G401.6 (cell line): Measurements from ENCODE around the gene UBE2J2.

Source experiments
- FAIRE-seq: peaks from 2 replicates; lab custom pipeline; 2012; peaks lifted over from hg19 to GRCh38; lab: Jason Lieb, UNC

Gene UBE2J2

DNA sequence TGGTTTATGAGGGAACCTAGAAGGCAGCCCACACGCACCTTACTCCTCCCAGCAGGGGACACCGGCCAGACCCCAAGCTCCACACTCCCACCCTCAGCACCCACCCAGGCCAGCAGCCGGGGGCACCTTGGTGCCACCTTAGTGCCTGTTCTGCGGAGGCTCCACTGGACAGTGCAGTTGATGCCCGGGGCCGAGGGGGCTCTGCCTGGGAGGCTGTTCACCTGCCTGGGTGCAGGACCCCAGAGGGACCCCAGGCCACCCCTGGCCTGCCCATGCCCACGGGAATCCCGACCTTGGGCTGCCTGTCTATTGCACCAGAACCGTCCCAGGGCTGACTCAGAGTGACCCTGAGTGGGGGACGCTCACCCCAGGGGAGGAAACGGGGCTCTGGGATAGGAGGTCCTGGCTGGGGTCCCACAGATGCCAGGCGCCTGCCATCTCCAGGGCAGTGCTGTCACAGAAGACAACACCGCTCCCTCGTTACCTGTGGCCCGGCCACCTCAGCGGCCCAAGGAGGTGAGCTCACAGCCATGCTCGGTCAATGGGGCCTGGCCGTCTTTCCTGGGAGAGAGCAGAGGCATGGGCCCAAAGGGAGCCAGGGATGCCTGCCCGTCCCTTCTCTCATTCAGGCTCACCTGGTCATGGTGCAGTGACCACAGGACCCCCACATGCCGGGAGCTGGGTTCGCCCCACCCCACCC is 7.3 kb upstream of the UBE2J2 start:
- FAIRE-seq = no peak

DNA sequence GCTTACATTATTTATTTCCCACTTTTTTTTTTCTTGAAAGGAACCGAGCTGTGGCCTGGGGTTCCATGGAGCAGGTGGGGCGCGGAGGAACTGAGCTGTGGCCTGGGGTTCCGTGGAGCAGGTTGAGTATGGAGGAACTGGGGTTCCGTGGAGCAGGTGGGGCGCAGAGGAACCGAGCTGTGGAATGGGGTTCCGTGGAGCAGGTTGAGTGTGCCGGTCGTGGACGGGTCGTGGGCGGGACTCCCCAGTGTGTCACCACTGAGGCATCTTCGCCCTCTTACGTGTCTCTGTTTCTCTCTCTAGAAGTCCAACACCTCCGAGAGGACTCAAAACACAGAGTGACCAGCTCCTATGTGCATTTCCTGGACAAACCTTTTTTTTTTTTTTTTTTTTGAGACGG is 5.4 kb upstream of the UBE2J2 start:
- no peak for FAIRE-seq

DNA sequence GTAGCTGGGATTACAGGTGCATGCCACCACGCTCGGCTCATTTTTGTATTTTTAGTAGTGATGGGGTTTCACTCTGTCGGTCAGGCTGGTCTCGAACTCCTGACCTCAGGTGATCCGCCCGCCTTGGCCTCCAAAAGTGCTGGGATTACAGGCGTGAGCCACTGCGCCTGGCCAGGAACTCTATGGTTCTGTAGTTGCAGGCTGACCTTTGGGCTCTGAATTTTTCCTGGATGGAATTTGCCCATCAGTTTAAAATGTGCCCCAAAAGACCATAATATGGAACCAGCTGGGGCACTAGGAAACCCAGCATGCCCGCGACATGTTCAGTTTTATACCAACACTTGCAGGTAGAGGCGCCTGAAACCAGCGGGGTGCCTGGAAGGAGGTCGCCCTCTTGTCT is 5.0 kb upstream of the UBE2J2 start:
- no peak for FAIRE-seq

DNA sequence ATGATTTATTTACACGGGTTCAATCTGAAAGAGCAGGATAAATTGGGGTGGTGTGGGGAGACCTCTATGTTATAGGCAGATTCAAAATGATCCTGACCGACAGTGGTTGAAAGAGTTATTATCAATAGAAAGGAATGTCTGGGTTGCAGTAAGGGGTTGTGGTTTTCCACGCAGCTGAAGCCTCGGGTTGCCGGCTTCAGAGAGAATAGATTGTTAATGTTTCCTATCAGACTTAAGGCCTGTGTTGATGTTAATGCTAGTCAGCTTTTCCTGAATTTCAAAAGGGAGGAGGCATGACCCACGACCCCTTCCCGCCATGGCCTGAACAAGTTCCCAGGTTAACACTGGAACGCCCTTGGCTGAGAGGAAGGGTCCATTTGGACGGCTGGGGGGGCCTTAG is 2.2 kb upstream of the UBE2J2 start:
- FAIRE-seq = no peak

DNA sequence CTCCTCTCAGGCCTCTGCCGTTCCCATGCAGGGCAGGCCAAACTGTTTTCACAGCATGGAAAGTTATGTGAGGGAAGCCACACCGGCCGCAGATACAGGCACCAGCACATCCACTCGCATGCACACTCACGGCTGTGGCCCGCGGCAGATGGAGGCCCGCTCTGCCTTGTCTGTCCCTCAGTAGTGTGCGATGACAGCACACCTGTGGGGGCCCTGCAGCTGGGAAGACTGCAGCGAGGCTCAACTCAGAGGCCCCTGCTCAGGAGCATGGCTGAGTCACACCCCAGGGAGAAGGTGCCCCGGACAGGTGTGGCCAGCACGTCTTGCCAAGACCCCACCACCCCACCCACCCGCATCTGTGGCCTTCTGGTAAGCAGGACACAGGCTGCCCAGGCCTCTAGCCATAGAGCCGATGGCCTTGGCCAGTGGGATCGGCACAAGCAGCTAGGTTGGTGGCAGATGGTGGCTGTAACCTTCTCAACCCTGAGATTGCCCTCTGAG is 1.3 kb upstream of the UBE2J2 start:
- FAIRE-seq = no peak

DNA sequence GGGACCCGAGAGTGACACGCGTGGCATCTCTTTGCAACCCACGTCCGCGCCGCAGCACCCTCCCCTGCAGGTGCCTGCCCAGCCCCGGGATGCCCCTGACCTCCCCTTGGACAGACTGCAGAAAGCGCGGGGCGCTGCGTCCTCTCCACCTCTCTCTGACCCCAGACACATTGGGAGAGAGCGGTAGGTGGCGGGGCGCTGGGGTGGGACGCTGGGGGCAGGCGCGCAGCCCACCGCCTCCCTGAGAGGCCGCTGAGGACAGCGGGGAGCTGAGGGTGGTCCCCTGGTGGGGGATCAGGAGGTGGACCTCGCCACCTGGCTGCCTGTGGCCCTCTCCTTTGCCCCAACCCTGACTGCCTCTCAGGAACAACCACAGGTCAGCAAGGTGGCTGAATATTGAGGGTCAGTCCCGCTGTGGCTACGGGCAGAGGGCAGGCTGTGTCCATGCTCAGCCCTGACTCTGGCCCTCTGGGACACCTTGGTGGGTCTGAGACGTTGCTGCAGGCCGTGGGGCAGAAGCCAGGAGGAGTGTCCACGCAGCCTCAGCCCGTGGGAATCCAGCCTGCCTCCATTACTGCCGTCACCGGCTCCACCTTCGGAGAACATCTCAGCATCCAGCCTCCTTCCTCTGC is 761 bp upstream of the UBE2J2 start:
- no peak for FAIRE-seq

DNA sequence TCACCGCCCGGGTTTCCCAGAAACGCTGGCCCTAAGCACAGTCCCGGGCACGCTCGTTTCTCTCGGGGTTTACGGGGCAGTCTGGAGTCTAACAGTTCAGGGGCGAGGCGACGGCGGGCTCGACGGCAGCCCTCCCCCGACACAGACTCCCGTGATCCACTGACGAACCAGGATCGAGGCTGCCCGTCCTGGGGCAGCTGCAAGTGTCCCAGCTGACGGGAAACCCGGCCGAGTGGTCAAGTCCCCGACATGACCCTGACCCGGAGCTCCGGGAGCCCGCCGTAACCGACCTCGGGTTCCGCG is 494 bp downstream of the UBE2J2 start:
- FAIRE-seq = no peak

DNA sequence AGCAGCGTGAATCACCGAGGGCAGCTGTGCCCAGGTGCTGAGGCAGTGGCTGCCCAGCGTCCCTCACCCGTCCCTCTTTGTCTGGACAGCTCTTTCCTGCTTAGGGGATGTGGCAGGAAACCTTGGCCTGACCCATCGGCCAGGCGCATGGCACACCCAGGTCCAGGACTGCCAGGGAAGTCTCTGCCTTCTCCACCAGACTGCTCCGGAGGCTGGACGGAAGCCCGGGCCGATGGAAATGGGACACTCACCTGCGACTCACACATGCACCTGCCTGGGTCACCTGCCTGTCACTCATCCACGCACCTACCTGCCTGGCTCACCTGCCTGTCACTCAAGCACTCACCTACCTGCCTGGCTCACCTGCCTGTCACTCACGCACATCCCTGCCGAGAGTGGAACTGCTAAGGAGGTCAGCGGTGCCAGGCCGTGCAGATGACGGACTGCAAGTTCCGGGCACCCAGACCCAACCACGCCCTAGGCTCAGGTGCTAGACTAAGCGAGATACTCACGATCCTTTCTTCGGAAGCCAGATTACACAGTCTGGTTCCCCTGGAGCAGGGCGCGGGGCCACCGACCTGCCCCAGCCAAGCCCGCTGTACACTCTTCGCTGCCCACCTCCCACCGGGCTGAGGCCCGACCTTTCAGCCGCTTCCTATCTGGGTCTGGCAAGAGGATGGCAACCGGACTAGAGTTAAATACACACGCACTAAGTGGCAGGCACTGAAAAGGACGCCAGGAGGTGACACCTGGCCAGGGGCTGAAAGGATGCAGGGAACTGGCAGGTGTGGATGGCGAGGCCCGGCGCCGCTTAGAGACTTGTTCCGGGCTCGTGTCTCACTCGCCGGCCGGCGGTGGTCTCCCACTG is 1.1 kb downstream of the UBE2J2 start:
- FAIRE-seq = no peak

DNA sequence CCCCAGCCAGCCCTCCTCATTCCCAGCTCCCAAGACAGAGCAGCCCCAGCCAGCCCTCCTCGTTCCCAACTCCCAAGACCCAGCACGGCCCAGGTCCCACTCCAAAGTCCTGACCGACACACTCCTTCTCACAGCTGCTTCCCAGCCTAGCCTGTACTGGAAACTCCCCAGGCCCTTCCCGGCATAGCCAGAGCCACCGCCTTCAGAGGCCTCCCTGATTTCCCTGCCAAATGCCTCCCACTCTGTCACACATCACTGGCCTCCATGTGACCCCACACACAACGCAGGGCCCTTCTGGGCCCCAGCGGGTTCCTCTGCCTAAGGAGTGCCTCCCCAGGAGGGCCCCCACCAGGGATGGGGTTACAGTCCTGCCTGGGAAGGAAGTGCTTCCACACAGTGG is 2.8 kb downstream of the UBE2J2 start:
- FAIRE-seq = no peak

DNA sequence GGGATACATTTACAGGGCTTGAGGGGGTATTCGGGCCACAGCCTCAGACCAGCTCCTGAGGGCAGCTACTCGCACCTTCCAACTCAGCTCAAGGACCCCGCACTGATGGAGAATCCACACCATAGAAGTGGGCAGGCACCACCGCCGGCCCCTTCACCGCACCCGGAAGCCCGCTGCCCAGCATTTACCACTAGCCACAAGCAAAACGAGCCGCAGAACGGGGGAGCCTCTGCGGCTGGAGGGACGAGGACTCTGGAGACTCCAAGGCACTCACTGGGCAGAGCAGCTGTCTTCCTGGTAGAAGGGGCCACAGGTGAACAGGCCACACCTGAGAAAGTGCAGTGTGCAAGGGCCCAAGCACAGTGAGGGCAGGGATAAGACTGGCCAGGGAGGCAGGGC is 5.4 kb downstream of the UBE2J2 start:
- no peak for FAIRE-seq

DNA sequence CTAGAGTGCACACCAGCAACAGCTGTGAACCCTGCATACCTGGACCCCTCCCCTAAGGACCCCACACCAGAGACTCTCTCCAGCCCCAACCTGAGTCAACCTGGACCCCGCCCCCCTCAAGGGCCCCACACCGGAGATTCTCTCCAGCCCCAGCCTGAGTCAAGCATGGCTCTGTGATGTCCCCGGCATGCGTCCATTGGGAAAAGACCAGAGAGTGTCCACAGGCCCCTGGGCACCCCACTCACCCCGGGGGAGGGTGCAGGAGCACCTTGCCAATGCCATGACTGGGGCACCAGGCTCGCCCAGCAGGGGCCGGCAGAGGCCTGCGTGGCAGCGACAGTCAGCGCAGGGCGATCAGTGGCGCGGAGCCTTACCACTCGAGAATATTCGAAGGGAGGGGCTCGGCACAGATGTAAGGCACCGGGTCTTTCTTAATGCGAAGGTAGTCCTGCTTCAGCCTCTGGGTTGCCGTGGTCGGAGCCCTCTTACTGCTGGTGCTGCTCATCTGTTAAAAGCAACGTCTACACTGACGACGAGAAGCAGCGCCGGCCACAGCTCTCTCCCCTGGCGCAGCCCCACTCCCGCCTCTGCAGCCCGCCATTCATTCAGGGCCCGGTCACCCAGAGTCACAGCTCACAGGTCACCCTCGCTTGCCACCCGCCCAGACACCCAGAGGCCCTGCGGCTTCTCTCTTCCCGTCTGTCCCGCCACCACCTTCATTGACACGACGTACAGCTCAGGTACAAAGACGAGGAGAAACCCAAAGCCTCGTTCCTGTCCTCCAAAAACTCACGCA is 6.0 kb downstream of the UBE2J2 start:
- FAIRE-seq = no peak

DNA sequence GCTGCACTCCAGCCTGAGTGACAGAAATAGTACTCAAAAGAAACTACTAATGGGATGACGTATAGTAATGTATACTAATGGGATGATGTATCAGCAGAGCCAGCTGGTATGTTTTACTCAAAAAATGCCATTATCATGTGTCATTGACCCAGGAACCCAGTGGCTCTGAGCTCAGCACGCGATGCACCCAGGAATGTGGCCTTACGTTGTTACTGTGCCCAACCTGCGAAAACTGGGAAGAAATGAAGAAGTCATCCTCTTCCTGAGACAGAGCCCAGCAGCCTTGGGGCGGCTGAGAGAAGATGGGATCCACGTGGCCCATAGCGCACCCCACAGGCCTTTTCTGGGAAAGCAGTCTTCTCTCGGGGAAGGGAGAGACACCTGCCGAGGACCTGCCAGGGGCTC is 8.8 kb downstream of the UBE2J2 start:
- no peak for FAIRE-seq

DNA sequence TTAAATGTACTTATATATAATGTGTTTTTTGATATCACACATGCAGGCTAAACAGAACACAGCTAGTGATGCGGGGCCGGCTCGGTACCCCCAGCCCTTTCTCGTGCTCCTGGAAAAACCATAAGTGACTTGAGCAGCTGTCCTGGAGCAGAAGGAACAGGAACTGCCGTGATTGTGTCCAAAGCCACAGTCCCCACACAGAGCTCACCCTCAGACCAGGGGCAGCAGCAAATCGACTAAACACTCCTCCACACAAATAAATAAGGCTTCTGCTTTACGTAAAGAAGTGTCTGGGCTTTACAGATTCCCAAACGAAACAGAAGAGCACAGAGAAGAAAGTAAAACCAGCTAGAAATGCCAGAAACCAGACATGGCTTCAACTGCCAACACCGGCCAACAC is 9.6 kb downstream of the UBE2J2 start:
- FAIRE-seq = no peak

DNA sequence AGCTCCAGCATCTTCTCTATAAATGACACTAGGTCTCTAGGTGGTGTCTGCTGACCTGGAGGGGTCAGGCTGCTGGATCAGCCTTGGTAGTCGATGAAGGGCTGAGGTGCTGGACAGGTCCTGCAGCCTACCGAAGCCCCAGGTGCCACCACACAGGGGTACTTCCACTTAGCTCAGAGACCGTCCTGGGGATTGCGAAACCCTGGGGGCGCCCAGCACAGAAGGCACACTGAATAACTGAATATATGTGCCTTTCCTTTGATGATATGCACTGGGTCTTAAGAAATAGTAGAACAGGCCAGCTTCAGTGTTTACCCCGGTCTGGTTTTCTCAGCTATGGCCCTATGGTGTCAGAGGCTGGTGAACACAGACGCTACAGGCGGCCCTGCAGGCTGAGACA is 10.9 kb downstream of the UBE2J2 start:
- FAIRE-seq = no peak

DNA sequence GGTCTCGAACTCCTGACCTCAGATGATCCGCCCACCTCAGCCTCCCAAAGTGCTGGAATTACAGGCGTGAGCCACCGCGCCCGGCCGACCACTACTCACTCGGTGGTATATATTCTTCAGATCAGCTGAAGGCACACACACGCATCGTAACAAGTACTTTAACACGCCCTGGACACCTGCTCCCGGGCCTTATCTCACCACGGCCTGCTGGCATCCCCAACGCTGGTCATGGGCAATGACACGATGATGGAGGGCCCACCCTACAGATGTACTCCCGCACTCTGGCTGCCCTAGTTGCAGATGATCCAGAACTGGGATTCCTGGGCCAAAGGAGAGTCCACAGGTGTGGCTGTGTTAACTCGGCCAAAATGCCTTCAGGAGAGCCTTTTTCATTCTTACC is 11.6 kb downstream of the UBE2J2 start:
- no peak for FAIRE-seq

DNA sequence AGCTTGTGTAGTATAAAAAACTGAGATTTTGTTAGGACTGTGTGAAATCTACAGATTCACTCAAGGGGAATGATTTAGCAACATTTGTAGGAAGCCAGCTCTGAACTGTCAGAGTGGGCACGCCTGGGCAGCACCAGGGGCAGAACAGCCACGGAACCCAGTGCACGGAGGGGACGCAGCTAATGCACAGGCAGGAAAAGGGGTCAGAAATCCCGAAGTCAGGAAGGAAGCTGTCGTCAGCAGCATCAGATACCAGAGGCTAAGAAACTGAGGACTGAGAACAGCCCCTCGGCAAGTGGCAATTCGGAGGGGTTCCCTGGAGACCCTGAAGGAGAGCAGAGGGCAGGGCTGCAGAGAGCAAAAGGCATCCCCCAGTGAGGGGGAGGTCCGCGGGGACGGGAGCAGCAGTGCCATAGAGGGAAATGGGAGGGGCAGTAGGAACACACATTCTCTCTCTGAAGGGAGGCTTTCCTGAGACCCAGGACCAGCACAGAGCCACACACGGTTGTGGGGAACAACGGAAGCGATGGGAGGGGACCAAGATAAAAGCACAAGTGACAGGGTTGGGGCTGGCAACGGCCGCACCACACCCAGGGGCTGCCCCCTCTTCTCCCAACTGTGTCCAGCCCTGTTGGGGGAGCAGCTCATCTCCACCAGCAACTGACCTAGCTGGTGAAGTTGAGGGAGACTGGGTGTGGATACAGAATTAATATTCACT is 12.7 kb downstream of the UBE2J2 start:
- no peak for FAIRE-seq

DNA sequence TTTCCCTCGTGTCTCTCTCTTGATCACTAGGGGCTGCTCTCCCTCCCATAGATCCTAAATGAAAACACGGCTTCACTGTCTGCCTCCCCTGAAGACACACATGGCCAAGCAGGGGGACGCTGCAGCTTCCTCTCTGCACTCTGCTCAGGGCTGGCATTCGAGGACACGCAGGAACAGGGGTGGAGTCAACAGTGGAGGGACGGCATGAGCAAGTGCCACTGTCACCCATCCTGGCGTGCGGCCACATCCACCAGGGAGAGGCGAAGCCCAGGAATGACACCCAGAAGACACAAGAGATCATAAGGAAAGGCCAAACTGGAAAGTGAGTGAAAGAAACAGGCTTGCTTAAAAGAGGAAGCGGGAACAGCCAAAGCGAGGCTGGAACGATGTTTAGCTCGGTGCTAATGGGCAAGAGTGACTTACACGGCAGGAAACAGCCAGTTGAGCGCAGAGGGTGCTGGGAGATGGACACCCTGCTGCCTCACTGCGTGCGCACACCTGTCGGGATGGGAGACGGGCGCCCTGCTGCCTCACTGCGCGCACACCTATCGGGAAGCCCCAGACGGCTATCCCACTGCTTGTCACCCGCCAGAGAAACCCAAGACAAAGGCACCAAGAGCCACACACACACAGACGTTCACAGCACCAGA is 13.6 kb downstream of the UBE2J2 start:
- no peak for FAIRE-seq

DNA sequence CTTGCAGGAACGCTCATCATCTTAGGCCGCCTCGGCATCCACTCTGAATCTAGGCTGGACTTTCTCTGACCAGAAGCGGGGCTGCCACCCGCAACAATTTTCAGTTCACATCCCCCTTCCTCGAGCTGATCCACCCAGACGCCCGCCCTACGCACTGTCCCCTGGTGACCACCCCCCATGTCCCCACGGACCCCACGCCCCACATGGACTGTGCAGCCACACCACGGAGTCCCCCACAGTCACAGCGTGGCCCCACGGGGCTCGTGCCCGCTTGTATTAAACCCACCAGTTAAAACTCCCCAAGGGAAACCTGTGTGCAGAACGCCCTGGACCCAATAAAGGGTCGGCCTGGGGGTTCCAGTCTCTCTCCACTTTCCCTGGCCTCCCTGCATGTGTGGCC is 14.1 kb downstream of the UBE2J2 start:
- no peak for FAIRE-seq

DNA sequence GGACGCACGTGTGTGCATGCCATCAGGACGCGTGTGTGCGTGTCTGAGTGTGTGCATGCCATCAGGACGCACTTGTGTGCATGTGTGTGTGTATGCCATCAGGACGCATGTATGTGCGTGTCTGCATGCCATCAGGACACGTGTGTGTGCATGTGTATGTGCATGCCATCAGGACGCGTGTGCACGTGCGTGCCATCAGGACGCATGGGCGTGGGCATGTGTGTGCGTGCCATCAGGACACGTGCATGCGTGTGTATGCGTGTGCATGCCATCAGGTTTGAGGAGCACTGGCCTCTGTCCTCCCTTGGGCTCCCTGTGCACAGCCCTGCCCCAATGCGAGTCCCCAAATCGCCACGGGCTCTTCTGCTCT is 14.6 kb downstream of the UBE2J2 start:
- no peak for FAIRE-seq

DNA sequence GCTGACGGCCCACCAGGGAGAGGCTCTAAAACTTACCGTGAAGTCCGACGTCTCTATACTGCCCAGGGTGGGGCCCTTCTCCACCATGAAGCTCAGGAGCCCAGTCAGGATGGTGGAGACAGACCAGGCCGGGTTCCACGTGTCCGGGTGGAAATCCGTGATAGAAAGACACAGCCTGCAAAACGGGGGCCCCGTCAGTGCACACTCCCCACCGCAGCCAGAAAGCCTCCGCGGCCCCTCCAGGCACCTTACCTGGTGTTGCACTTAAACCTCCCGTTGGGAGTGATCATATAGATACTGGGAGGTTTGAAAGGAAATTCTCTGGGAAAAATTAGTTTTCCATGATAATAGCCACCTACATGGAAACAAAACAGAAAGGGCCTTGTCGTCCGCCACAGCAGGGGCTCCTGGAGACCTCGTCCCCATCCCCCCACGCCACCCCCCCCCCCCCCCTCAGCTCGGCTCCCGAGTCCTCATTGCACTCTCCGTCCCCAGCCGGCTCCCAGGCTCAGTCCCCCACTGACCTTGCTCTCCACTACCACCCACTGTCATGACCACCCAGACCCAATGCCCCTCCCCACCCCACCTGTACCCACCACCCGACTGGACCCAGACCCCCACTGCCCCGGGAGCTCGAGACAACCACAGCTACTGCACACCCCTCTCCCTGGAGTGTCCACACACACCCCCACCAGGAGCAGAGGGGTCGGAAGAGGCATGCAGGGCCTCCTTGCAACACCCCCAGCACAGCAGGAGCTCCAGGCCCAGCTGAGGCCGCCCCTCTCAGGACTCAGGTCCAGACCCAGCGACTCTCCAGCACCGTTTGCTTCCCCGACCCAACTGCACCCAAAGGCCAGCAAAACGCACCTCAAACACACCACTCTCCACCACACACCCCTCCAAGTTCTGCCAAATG is 16.4 kb downstream of the UBE2J2 start:
- no peak for FAIRE-seq
